Thoracic aorta (tissue), 2 donors: ENCODE data around the gene TSHZ3. TPM values are rescaled to one million over a fixed set of nuclear protein-coding genes. Genes with fewer than 3 reads are reported as not detected.

Experiments used
- ATAC-seq: fragments of 150-250 bp; one replicate; pipeline ENCODE4 v1.8.0; 2017; ENCODE audit warnings: low read depth; ENCODE audit not compliant: insufficient number of reproducible peaks, low FRiP score
- DNase-seq: peaks from one replicate; pipeline ENCODE4 v3.0.0-alpha.2; 2020; ENCODE audit warnings: low spot score
- H3K27ac ChIP-seq, 2 donors: fragments of 200-600 bp; sonication (generic); 1 replicate in 1 of 2; 2 replicates in 1 of 2; pipeline ENCODE4 v1.5.1; 2016; ENCODE audit warnings: mild to moderate bottlenecking in 2 of 2, moderate library complexity in 2 of 2
- H3K27me3 ChIP-seq: fragments of 200-600 bp; sonication (generic); replicated peaks from 2 replicates; pipeline ENCODE4 v1.6.0; 2016; ENCODE audit warnings: mild to moderate bottlenecking; ENCODE audit not compliant: insufficient read depth
- H3K36me3 ChIP-seq: fragments of 200-600 bp; sonication (generic); one replicate; pipeline ENCODE4 v1.5.1; 2016
- H3K4me1 ChIP-seq, 2 donors: fragments of 200-600 bp; sonication (generic); 1 replicate in 1 of 2; 2 replicates in 1 of 2; pipeline versions ENCODE4 v1.5.1 to v1.6.0; 2016; ENCODE audit warnings: low read depth in 2 of 2, mild to moderate bottlenecking in 1 of 2; ENCODE audit not compliant: control insufficient read depth in 1 of 2
- H3K4me3 ChIP-seq: fragments of 200-600 bp; sonication (generic); 2 replicates; pipeline ENCODE4 v1.5.1; 2016; ENCODE audit warnings: mild to moderate bottlenecking
- H3K9me3 ChIP-seq: fragments of 200-600 bp; sonication (generic); 2 replicates; pipeline ENCODE4 v1.5.1; 2016
- CTCF ChIP-seq: fragments of 200-600 bp; sonication (generic); IDR thresholded peaks from one replicate; pipeline ENCODE4 v1.5.1; 2019; ENCODE audit warnings: antibody characterized with exemption
- total RNA-seq, 2 donors: library from RNA; depleted of rRNA; stranded (reverse); fragments of >200 nt; gene quantifications; one replicate each; pipeline versions ENCODE4 v1.1.0 to v1.2.3, GENCODE V29; 2016

TSHZ3 gene
- total RNA-seq, 2 donors from 2014 or later: 9.3 to 10.2 TPM

GRCh38 chr19:31257426-31258130, 91.7 kb downstream of the TSHZ3 start:
- Histone ChIP-seq H3K9me3 (no peaks in the 10 kb centered on the region), H3K27me3 (no peaks in the 10 kb centered on the region), H3K4me3 (no peak overlapping the region), H3K4me1 (peaks cover 0 to 4% of the 10 kb centered on the region in 2 donors), H3K36me3 (no peaks in the 10 kb centered on the region), H3K27ac (no peak overlapping the region)
- TF ChIP-seq CTCF: no peak
- ATAC-seq (no peak), DNase-seq (no peak)

- Histone ChIP-seq H3K36me3 (no peaks in the 10 kb centered on the region), H3K4me1 (peaks cover 0 to 4% of the 10 kb centered on the region in 2 donors), H3K27me3 (no peaks in the 10 kb centered on the region), H3K9me3 (no peaks in the 10 kb centered on the region), H3K4me3 (no peak overlapping the region), H3K27ac (no peak overlapping the region)
- DNase-seq (no peak), ATAC-seq (no peak)
- TF ChIP-seq CTCF: no peak
Observed at GRCh38 chr19:31257025-31257424, 92.2 kb downstream of the TSHZ3 start.

GRCh38 chr19:31256593-31256960, 92.7 kb downstream of the TSHZ3 start:
- no peak for TF ChIP-seq CTCF
- ATAC-seq (no peak), DNase-seq (no peak)
- no peak overlapping the region for H3K27ac ChIP-seq
- H3K4me3 ChIP-seq: no peak overlapping the region
- H3K4me1 ChIP-seq: peaks cover 0 to 4% of the 10 kb centered on the region in 2 donors
- no peaks in the 10 kb centered on the region for H3K9me3 ChIP-seq
- H3K27me3 ChIP-seq: no peaks in the 10 kb centered on the region
- no peaks in the 10 kb centered on the region for H3K36me3 ChIP-seq

GRCh38 chr19:31255831-31256592, 93.2 kb downstream of the TSHZ3 start:
- Histone ChIP-seq H3K4me3 (no peak overlapping the region), H3K27ac (no peak overlapping the region), H3K36me3 (no peaks in the 10 kb centered on the region), H3K27me3 (no peaks in the 10 kb centered on the region), H3K4me1 (peaks cover 0 to under 1% of the 10 kb centered on the region in 2 donors), H3K9me3 (no peaks in the 10 kb centered on the region)
- ATAC-seq: no peak
- TF ChIP-seq CTCF: no peak
- no peak for DNase-seq

- no peak for TF ChIP-seq CTCF
- Histone ChIP-seq H3K9me3 (no peaks in the 10 kb centered on the region), H3K4me1 (no peaks in the 10 kb centered on the region), H3K27me3 (no peaks in the 10 kb centered on the region), H3K27ac (no peak overlapping the region), H3K4me3 (no peak overlapping the region), H3K36me3 (no peaks in the 10 kb centered on the region)
- ATAC-seq (no peak), DNase-seq (no peak)
Observed at GRCh38 chr19:31255174-31255799, 93.9 kb downstream of the TSHZ3 start.
